ENCODE data around the gene SEPTIN2.
"Not testable (repeated sequence)": the region's sequence is repeated elsewhere in the genome, so short reads cannot be mapped to it uniquely, and the experiment has no call there.

SEPTIN2 gene

DNA sequence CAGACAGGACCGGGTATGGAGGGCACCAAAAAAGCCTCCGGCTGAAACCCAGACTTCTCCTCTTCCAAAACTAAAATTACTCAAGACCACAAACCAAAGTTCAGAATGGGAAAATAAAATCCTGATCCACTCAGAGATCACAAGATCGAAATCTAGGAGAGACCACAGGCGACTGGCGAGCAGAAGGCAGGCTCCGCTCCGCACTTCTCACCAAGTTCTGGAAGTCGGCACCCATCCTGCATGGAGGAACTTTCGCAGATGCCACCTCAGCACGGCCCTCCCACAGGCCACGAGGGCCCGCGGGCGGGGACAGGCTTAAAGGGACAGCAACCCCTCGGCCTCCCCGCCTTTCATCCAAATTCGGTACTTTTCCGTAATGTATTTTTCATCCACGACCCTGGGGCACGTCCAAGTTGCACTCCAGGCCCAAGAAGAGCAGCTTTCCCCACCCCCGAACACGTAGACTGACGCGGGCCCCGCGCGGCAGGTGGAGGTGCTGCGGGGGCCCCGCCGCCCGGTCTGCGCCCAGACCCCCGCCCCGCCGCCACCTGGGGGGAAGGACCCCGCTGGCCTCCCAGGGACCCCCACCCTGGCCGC lies 43.9 kb upstream of the SEPTIN2 start:
- peak overlapping the region; percentile 69 for H3K4me3 ChIP-seq (ENCODE audit: low read depth, low read length)
- TF ChIP-seq, protein P1, sequence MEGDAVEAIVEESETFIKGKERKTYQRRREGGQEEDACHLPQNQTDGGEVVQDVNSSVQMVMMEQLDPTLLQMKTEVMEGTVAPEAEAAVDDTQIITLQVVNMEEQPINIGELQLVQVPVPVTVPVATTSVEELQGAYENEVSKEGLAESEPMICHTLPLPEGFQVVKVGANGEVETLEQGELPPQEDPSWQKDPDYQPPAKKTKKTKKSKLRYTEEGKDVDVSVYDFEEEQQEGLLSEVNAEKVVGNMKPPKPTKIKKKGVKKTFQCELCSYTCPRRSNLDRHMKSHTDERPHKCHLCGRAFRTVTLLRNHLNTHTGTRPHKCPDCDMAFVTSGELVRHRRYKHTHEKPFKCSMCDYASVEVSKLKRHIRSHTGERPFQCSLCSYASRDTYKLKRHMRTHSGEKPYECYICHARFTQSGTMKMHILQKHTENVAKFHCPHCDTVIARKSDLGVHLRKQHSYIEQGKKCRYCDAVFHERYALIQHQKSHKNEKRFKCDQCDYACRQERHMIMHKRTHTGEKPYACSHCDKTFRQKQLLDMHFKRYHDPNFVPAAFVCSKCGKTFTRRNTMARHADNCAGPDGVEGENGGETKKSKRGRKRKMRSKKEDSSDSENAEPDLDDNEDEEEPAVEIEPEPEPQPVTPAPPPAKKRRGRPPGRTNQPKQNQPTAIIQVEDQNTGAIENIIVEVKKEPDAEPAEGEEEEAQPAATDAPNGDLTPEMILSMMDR (IDR thresholded peaks at IDR 0.05; ENCODE audit: control insufficient read depth, extremely low read depth, insufficient read depth) = no peak
- peak; percentile 42 for DNase-seq (ENCODE audit: low read depth)

DNA sequence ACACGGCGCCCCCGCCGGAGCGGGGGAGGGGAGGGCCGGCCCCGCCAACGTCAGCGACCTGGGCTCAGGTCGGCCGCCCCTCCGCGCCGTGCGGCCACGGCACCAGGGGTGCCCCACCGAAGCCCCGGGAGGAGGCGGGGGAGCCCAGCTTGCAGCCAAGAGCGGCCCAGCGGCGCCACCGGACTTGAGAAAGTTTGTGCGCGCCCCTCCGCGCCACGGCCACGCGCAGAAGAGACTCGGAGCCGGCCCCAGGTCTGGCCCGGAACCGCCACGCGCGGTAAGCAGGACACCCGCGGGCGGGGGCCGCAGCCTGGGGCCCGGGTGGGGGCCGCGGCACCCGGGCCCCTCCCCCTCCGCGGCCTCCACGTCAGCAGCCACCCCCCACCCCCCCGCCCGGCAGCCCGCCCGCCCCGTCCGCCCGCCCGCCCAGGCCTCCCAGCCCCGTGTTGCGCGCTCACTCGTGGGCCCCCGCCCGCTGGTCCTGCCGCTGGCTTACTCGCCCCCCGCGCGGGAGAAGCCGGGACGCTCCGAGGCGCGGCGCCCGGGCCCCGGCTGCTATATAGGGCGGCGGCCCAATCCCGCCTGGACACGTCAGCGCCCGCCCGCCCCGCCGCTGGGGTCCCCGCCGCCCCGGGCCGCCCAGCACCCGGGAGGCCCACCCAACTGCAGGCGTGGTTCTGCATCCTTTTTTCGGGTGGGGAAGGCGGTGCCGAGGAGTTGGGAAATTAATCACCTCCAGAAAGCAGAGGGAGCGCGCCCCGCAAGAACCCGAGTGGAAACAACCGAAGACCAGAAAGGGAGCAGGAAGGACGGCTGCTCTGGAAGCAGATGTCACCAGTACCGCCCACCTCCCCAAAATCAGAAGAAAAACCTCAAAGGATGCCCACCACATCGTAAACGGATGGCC lies 43.2 kb upstream of the SEPTIN2 start:
- TF ChIP-seq, protein P1 (IDR thresholded peaks at IDR 0.05; ENCODE audit: control insufficient read depth, extremely low read depth, insufficient read depth) = no peak
- DNase-seq (ENCODE audit: low read depth) = no peak
- peak overlapping the region; percentile 69 for H3K4me3 ChIP-seq (ENCODE audit: low read depth, low read length)

DNA sequence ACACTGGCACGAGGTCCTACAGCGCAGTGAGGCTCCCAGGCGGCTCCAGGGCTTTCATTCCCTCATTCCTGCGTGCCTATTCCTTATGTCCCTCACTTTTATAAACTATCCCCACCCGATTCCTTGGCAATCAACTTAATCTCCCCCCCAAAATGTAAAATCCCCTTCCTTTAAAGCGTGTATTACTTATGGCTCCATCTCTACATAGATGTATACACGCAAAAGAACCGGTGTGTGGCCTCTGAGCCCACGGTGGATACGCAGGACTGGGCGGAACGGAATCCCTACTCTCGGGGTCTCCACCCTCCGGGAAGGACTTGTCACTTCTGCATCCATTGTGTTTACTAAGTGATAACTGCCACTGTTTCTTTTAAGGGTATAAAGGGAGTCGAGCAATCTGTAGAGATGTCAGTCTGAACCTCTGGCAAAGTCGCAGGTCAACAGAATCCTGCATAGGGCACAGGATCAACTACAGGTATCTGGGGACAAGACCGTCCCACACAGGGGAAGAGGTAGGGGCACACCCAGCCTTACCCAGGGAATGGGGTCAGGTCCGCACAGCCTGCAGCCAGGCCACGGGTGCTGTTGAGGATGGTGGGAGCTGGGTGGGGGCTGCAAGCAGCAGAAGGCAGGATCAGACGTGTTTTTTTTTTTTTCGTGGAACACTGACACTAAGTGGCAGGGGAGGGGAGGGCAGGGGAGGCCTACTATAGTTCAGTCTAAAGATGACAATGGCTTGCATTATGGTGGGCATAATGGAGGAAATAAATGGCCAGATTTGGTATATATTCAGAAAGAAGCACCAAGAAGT lies 42.3 kb upstream of the SEPTIN2 start:
- no peak for DNase-seq (ENCODE audit: low read depth)
- peak overlapping the region; percentile 69 for H3K4me3 ChIP-seq (ENCODE audit: low read depth, low read length)
- TF ChIP-seq, protein P1 (IDR thresholded peaks at IDR 0.05; ENCODE audit: control insufficient read depth, extremely low read depth, insufficient read depth) = no peak

DNA sequence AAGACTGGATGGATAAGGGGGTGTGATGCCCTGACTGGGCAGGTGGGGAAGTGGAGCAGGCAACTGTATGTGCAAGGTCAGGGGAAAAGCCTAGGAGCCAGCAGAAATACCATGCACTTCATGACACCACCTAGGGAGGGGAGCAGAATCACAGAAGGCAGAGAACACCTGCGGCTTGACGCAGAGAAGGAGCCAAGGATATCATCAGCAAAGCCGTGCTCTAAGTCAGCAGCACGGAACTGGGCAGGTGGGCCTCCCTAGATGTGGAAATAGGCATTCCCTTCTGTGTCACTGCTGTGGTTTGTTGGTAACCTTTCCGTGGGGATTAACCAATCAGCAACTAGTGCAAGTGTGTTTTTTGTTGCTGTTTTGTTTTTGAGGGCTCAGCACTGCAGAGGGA lies 41.6 kb upstream of the SEPTIN2 start:
- no peak overlapping the region for H3K4me3 ChIP-seq (ENCODE audit: low read depth, low read length)
- TF ChIP-seq, protein P1 (IDR thresholded peaks at IDR 0.05; ENCODE audit: control insufficient read depth, extremely low read depth, insufficient read depth) = 0 out of 2 replicates have a peak, but pooled peaks have one; percentile 6
- DNase-seq (ENCODE audit: low read depth) = no peak

DNA sequence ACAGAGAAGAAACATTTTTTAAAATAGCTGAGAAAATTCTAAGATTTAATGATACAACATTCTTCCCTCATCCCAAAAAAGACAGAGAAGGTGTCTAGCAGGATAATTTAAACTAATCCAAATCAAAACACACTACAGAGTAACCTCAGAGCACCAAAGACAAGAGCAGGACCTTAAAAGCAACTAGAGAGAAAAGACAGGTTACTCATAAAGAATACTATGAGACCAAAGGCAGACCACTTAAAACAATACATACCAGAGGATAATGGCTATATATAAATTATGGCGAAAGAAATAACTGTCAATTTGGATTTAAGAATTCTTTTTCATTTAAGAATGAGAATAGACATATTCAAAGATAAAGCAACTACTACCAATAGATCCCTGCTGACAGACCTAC lies 40.2 kb upstream of the SEPTIN2 start:
- TF ChIP-seq, protein P1 (IDR thresholded peaks at IDR 0.05; ENCODE audit: control insufficient read depth, extremely low read depth, insufficient read depth) = no peak
- no peak for DNase-seq (ENCODE audit: low read depth)
- no peak overlapping the region for H3K4me3 ChIP-seq (ENCODE audit: low read depth, low read length)

DNA sequence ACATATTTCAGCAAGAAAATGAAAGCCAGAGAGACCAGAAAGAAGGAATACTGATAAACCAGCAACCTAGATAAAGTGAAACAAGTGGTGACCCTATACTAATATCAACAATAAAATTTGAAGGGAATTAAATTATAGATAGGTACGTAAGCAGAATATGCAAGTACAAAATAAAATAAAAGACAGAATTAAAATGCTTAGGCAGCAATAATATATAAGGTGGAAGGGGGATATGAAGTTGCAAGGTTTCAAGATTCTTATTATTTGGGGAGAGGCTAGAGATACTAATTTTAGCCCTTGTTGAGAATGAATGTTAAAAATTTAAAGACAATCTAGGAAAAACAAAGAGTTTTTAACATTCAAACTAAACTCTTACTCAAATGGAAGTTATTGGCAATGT lies 39.8 kb upstream of the SEPTIN2 start:
- no peak overlapping the region for H3K4me3 ChIP-seq (ENCODE audit: low read depth, low read length)
- TF ChIP-seq, protein P1 (IDR thresholded peaks at IDR 0.05; ENCODE audit: control insufficient read depth, extremely low read depth, insufficient read depth) = no peak
- DNase-seq (ENCODE audit: low read depth) = no peak

DNA sequence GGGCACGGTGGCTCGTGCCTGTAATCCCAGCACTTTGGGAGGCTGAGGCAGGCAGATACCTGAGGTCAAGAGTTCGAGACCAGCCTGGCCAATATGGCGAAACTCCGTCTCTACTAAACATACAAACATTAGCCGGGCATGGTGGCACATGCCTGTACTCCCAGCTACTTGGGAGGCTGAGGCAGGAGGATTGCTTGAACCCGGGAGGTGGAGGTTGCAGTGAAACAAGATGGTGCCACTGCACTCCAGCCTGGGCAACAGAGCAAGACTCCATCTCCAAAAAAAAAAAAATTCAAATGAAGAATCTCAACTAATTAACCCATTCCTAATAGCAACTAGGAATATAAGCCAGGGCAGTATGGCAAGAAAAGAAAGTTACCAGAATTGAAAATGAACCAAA lies 37.4 kb upstream of the SEPTIN2 start:
- H3K4me3 ChIP-seq (ENCODE audit: low read depth, low read length); DNase-seq (ENCODE audit: low read depth): not testable (repeated sequence)

All from LNCaP clone FGC (cell line).